Thoracic aorta (tissue), 2 donors: ENCODE measurements around the gene BRAT1. TPM values are rescaled to one million over a fixed set of nuclear protein-coding genes. Genes with fewer than 3 reads are reported as not detected.

ENCODE experiments used
- ATAC-seq: fragments of 150-250 bp; one replicate; pipeline ENCODE4 v1.8.0; 2017; ENCODE audit warnings: low read depth; ENCODE audit not compliant: insufficient number of reproducible peaks, low FRiP score
- DNase-seq: peaks from one replicate; pipeline ENCODE4 v3.0.0-alpha.2; 2020; ENCODE audit warnings: low spot score
- H3K27ac ChIP-seq, 2 donors: fragments of 200-600 bp; sonication (generic); 1 replicate in 1 of 2; 2 replicates in 1 of 2; pipeline ENCODE4 v1.5.1; 2016; ENCODE audit warnings: mild to moderate bottlenecking in 2 of 2, moderate library complexity in 2 of 2
- H3K27me3 ChIP-seq: fragments of 200-600 bp; sonication (generic); replicated peaks from 2 replicates; pipeline ENCODE4 v1.6.0; 2016; ENCODE audit warnings: mild to moderate bottlenecking; ENCODE audit not compliant: insufficient read depth
- H3K36me3 ChIP-seq: fragments of 200-600 bp; sonication (generic); one replicate; pipeline ENCODE4 v1.5.1; 2016
- H3K4me1 ChIP-seq, 2 donors: fragments of 200-600 bp; sonication (generic); 1 replicate in 1 of 2; 2 replicates in 1 of 2; pipeline versions ENCODE4 v1.5.1 to v1.6.0; 2016; ENCODE audit warnings: low read depth in 2 of 2, mild to moderate bottlenecking in 1 of 2; ENCODE audit not compliant: control insufficient read depth in 1 of 2
- H3K4me3 ChIP-seq: fragments of 200-600 bp; sonication (generic); 2 replicates; pipeline ENCODE4 v1.5.1; 2016; ENCODE audit warnings: mild to moderate bottlenecking
- H3K9me3 ChIP-seq: fragments of 200-600 bp; sonication (generic); 2 replicates; pipeline ENCODE4 v1.5.1; 2016
- CTCF ChIP-seq: fragments of 200-600 bp; sonication (generic); IDR thresholded peaks from one replicate; pipeline ENCODE4 v1.5.1; 2019; ENCODE audit warnings: antibody characterized with exemption
- total RNA-seq, 2 donors: library from RNA; depleted of rRNA; stranded (reverse); fragments of >200 nt; gene quantifications; one replicate each; pipeline versions ENCODE4 v1.1.0 to v1.2.3, GENCODE V29; 2016

BRAT1 gene
- total RNA-seq, 2 donors from 2014 or later = 28.8 to 43.6 TPM

GRCh38 chr7:2576742-2577491, 21.6 kb upstream of the BRAT1 start:
- no peak for ATAC-seq

GRCh38 chr7:2575733-2576340, 20.5 kb upstream of the BRAT1 start:
- DNase-seq (no peak), ATAC-seq (no peak)
- Histone ChIP-seq H3K27me3 (no peaks in the 10 kb centered on the region), H3K9me3 (no peaks in the 10 kb centered on the region), H3K36me3 (peaks cover 5% of the 10 kb centered on the region), H3K4me1 (no peaks in the 10 kb centered on the region), H3K27ac (no peak overlapping the region), H3K4me3 (no peak overlapping the region)
- TF ChIP-seq CTCF = no peak

More at GRCh38 chr7:2576742-2577491, 21.6 kb upstream of the BRAT1 start:
- no peak for DNase-seq
- no peak for TF ChIP-seq CTCF
- Histone ChIP-seq H3K27me3 (no peaks in the 10 kb centered on the region), H3K9me3 (no peaks in the 10 kb centered on the region), H3K27ac (no peak overlapping the region), H3K4me3 (no peak overlapping the region), H3K4me1 (no peaks in the 10 kb centered on the region), H3K36me3 (peaks cover 3% of the 10 kb centered on the region)

GRCh38 chr7:2575046-2575732, 19.9 kb upstream of the BRAT1 start:
- no peaks in the 10 kb centered on the region for H3K4me1 ChIP-seq
- peaks cover 5% of the 10 kb centered on the region for H3K36me3 ChIP-seq
- DNase-seq (no peak), ATAC-seq (no peak)
- H3K27ac ChIP-seq = no peak overlapping the region
- no peaks in the 10 kb centered on the region for H3K9me3 ChIP-seq
- H3K4me3 ChIP-seq = no peak overlapping the region
- TF ChIP-seq CTCF = no peak
- no peaks in the 10 kb centered on the region for H3K27me3 ChIP-seq

GRCh38 chr7:2573761-2574160, 18.4 kb upstream of the BRAT1 start:
- Histone ChIP-seq H3K36me3 (peaks cover 5% of the 10 kb centered on the region), H3K9me3 (no peaks in the 10 kb centered on the region), H3K27ac (no peak overlapping the region), H3K4me3 (no peak overlapping the region), H3K27me3 (no peaks in the 10 kb centered on the region), H3K4me1 (no peaks in the 10 kb centered on the region)
- ATAC-seq (no peak), DNase-seq (no peak)
- TF ChIP-seq CTCF = no peak
